Liver (tissue), 9 donors: ENCODE data around the gene PAOX. TPM values are rescaled to one million over a fixed set of nuclear protein-coding genes. Genes with fewer than 3 reads are reported as not detected.

ENCODE experiments used
- DNase-seq: peaks from one replicate; pipeline ENCODE4 v3.0.0-alpha.2; 2017; ENCODE audit warnings: low spot score
- H3K27ac ChIP-seq, 2 donors: one replicate each; pipeline ENCODE4 v1.7.0; 2013; ENCODE audit warnings: inconsistent platforms in 2 of 2, low read length in 2 of 2, control low read depth in 1 of 2, low read depth in 1 of 2, mild to moderate bottlenecking in 1 of 2
- H3K27me3 ChIP-seq, 4 donors: one replicate each; pipeline versions ENCODE4 v1.6.1 to v1.7.0; 2013; ENCODE audit warnings: low read length in 3 of 4, inconsistent platforms in 1 of 4, mild to moderate bottlenecking in 1 of 4, moderate library complexity in 1 of 4; ENCODE audit not compliant: control insufficient read depth in 4 of 4, insufficient read depth in 4 of 4
- H3K36me3 ChIP-seq, 4 donors: one replicate each; pipeline versions ENCODE4 v1.6.1 to v1.7.0; 2013; ENCODE audit warnings: low read length in 3 of 4, mild to moderate bottlenecking in 3 of 4, low read depth in 1 of 4, moderate library complexity in 1 of 4; ENCODE audit not compliant: control insufficient read depth in 4 of 4, insufficient read depth in 3 of 4
- H3K4me1 ChIP-seq, 4 donors: one replicate each; pipeline versions ENCODE4 v1.6.1 to v1.7.0; 2013; ENCODE audit warnings: low read length in 3 of 4, mild to moderate bottlenecking in 3 of 4, moderate library complexity in 1 of 4; ENCODE audit not compliant: control insufficient read depth in 4 of 4, insufficient read depth in 4 of 4
- H3K4me3 ChIP-seq, 3 donors: one replicate each; pipeline versions ENCODE4 v1.6.1 to v1.7.0; 2013; ENCODE audit warnings: low read length in 3 of 3, control low read depth in 1 of 3, low read depth in 1 of 3, mild to moderate bottlenecking in 1 of 3
- H3K9ac ChIP-seq, 2 donors: one replicate each; pipeline ENCODE4 v1.7.0; 2013; ENCODE audit warnings: low read length in 2 of 2, mild to moderate bottlenecking in 2 of 2, moderate library complexity in 2 of 2, control low read depth in 1 of 2, low read depth in 1 of 2
- H3K9me3 ChIP-seq, 4 donors: one replicate each; pipeline versions ENCODE4 v1.6.1 to v1.7.0; 2013; ENCODE audit warnings: low read length in 3 of 4; ENCODE audit not compliant: control insufficient read depth in 4 of 4
- ATF3 ChIP-seq: IDR thresholded peaks from 2 replicates; pipeline ENCODE4 v1.6.1; 2016; ENCODE audit warnings: antibody characterized with exemption
- CTCF ChIP-seq: fragments of 150-350 bp; IDR thresholded peaks from 2 replicates; pipeline ENCODE4 v1.5.1; 2017; ENCODE audit warnings: improper control_type of control experiment, low read depth, low read length; ENCODE audit not compliant: missing input control
- EGR1 ChIP-seq, 2 donors: IDR thresholded peaks; 2 replicates each; pipeline ENCODE4 v1.6.1; 2016 to 2018; ENCODE audit warnings: antibody characterized with exemption in 2 of 2, low read depth in 2 of 2
- FOXA1 ChIP-seq: IDR thresholded peaks from 2 replicates; pipeline ENCODE4 v1.6.1; 2016; ENCODE audit warnings: antibody characterized with exemption
- FOXA2 ChIP-seq: IDR thresholded peaks from 2 replicates; pipeline ENCODE4 v1.6.1; 2016; ENCODE audit warnings: antibody characterized with exemption
- GABPA ChIP-seq, 2 donors: IDR thresholded peaks in 1 of 2; conservative IDR thresholded peaks in 1 of 2; 2 replicates each; pipeline ENCODE4 v1.6.1; 2016; ENCODE audit warnings: antibody characterized with exemption in 2 of 2, mild to moderate bottlenecking in 1 of 2, moderate library complexity in 1 of 2
- HNF4A ChIP-seq, 2 donors: conservative IDR thresholded peaks; 2 replicates each; pipeline ENCODE4 v1.6.1; 2016; ENCODE audit warnings: antibody characterized with exemption in 2 of 2, mild to moderate bottlenecking in 2 of 2
- HNF4G ChIP-seq: IDR thresholded peaks from 2 replicates; pipeline ENCODE4 v1.6.1; 2016; ENCODE audit warnings: antibody characterized with exemption
- JUND ChIP-seq, 2 donors: IDR thresholded peaks; 2 replicates each; pipeline ENCODE4 v1.6.1; 2016; ENCODE audit warnings: antibody characterized with exemption in 2 of 2
- MAX ChIP-seq: IDR thresholded peaks from 2 replicates; pipeline ENCODE4 v1.6.1; 2016; ENCODE audit warnings: antibody characterized with exemption
- NR2F2 ChIP-seq: IDR thresholded peaks from 2 replicates; pipeline ENCODE4 v1.6.1; 2016; ENCODE audit warnings: antibody characterized with exemption
- RAD21 ChIP-seq, 2 donors: IDR thresholded peaks; 2 replicates each; pipeline ENCODE4 v1.6.1; 2016; ENCODE audit warnings: antibody characterized with exemption in 2 of 2, mild to moderate bottlenecking in 2 of 2
- REST ChIP-seq: IDR thresholded peaks from 2 replicates; pipeline ENCODE4 v1.6.1; 2016; ENCODE audit warnings: antibody characterized with exemption, mild to moderate bottlenecking
- RXRA ChIP-seq, 2 donors: IDR thresholded peaks; 2 replicates each; pipeline ENCODE4 v1.6.1; 2017 to 2018; ENCODE audit warnings: antibody characterized with exemption in 2 of 2, mild to moderate bottlenecking in 1 of 2
- SP1 ChIP-seq: IDR thresholded peaks from 2 replicates; pipeline ENCODE4 v1.6.1; 2018; ENCODE audit warnings: antibody characterized with exemption, mild to moderate bottlenecking
- TAF1 ChIP-seq: conservative IDR thresholded peaks from 2 replicates; pipeline ENCODE4 v1.6.1; 2016; ENCODE audit warnings: antibody characterized with exemption, mild to moderate bottlenecking
- YY1 ChIP-seq: IDR thresholded peaks from 2 replicates; pipeline ENCODE4 v1.6.1; 2016; ENCODE audit warnings: antibody characterized with exemption, mild to moderate bottlenecking
- ZBTB33 ChIP-seq: IDR thresholded peaks from 2 replicates; pipeline ENCODE4 v1.6.1; 2016; ENCODE audit warnings: antibody characterized with exemption
- WGBS: extraction: QIAGEN DNeasy Blood & Tissue Kit; methylation state at CpG from one replicate; pipeline ENCODE4 v1.1.7; 2013; 5-methylcytosine and 5-hydroxymethylcytosine counted together
- polyA plus RNA-seq, 2 donors: library from polyadenylated mRNA; stranded (reverse) in 1 of 2; unstranded in 1 of 2; fragments of 200-250 nt in 1 of 2; fragments of >200 nt in 1 of 2; fragmentation: Nextera tagmentation in 1 of 2; extraction: Ambion mirVana in 1 of 2; gene quantifications; one replicate each; pipeline versions ENCODE4 v1.2.1 to v1.2.3, GENCODE V29; 2013 to 2015
- total RNA-seq, 2 donors: library from RNA; depleted of rRNA; stranded (reverse); fragments of >200 nt; gene quantifications; one replicate each; pipeline ENCODE4 v1.2.3, GENCODE V29; 2014
- donor health status: healthy.
- donor health status: healthy.
- donor health status: healthy.
- donor health status: healthy.
- donor health status: healthy.

PAOX gene
- total and polyA plus RNA-seq, 4 donors: 4.8 to 17.8 (median 13.3) TPM

GRCh38 chr10:133361227-133361626, 17.8 kb upstream of the PAOX start:
- Histone ChIP-seq H3K4me1 (peaks cover 10 to 45% (median 29%) of the 10 kb centered on the region in 4 donors), H3K4me3 (no peak overlapping the region), H3K9me3 (no peaks in the 10 kb centered on the region), H3K27me3 (no peaks in the 10 kb centered on the region), H3K36me3 (peaks cover 19 to 44% (median 31%) of the 10 kb centered on the region in 4 donors), H3K27ac (peak overlapping the region; percentile 91 to 93), H3K9ac (no peak overlapping the region)
- WGBS: 88% methylated on average over 5 of the region's 5 CpGs
- TF ChIP-seq FOXA1: no peak
- no peak for TF ChIP-seq RXRA (IDR thresholded peaks at IDR 0.05)
- no peak for DNase-seq

GRCh38 chr10:133361773-133362441, 17.2 kb upstream of the PAOX start:
- peak overlapping the region in 1 of 2 donors; percentile 93 for H3K27ac ChIP-seq

GRCh38 chr10:133362846-133363245, 16.2 kb upstream of the PAOX start:
- Histone ChIP-seq H3K4me1 (peaks cover 10 to 36% (median 22%) of the 10 kb centered on the region in 4 donors), H3K27me3 (no peaks in the 10 kb centered on the region), H3K27ac (no peak overlapping the region), H3K9me3 (no peaks in the 10 kb centered on the region), H3K4me3 (no peak overlapping the region), H3K36me3 (peaks cover 21 to 53% (median 39%) of the 10 kb centered on the region in 4 donors), H3K9ac (no peak overlapping the region)
- no peak for DNase-seq
- 94% methylated on average over 13 of the region's 13 CpGs for WGBS
- TF ChIP-seq YY1 (no peak), REST (no peak), HNF4G (no peak), EGR1 (IDR thresholded peaks at IDR 0.05; ENCODE audit: low read depth in 2 of 2) (no peak), RXRA (IDR thresholded peaks at IDR 0.05) (no peak), SP1 (no peak), RAD21 (IDR thresholded peaks at IDR 0.05) (no peak), MAX (no peak), CTCF (no peak), HNF4A (conservative IDR thresholded peaks at IDR 0.05) (no peak), NR2F2 (no peak), TAF1 (no peak), JUND (IDR thresholded peaks at IDR 0.05) (no peak), FOXA2 (no peak)

More at GRCh38 chr10:133361773-133362441, 17.2 kb upstream of the PAOX start:
- Histone ChIP-seq H3K4me1 (peaks cover 10 to 39% (median 23%) of the 10 kb centered on the region in 4 donors), H3K4me3 (no peak overlapping the region), H3K9me3 (no peaks in the 10 kb centered on the region), H3K9ac (no peak overlapping the region), H3K36me3 (peaks cover 21 to 51% (median 38%) of the 10 kb centered on the region in 4 donors), H3K27me3 (no peaks in the 10 kb centered on the region)
- 88% methylated on average over 18 of the region's 18 CpGs for WGBS
- no peak for DNase-seq
- TF ChIP-seq RAD21 (IDR thresholded peaks at IDR 0.05) (no peak), ZBTB33 (no peak), YY1 (no peak), HNF4A (conservative IDR thresholded peaks at IDR 0.05) (no peak), RXRA (IDR thresholded peaks at IDR 0.05) (no peak), JUND (IDR thresholded peaks at IDR 0.05) (no peak), GABPA (IDR thresholded peaks at IDR 0.05 in 1 of 2, conservative IDR thresholded peaks at IDR 0.05 in 1 of 2) (no peak), ATF3 (no peak), NR2F2 (no peak)
